ENCODE data around the gene B4GALNT3. TPM values are rescaled to one million over a fixed set of nuclear protein-coding genes. Genes with fewer than 3 reads are reported as not detected.

The B4GALNT3 gene
- total RNA-seq, 2 donors from 2014 or later = 19.3 to 29.0 TPM

GRCh38 chr12:570435-570920 is 110.7 kb downstream of the B4GALNT3 start:
- Histone ChIP-seq H3K9me3 (no peaks in the 10 kb centered on the region), H3K27ac (peak overlapping the region; percentile 94 to 98), H3K27me3 (no peaks in the 10 kb centered on the region), H3K4me3 (peak overlapping the region; percentile 54 to 69), H3K4me1 (peaks cover 0 to 41% of the 10 kb centered on the region in 2 donors), H3K36me3 (no peaks in the 10 kb centered on the region)
- no peak for TF ChIP-seq CTCF (IDR thresholded peaks at IDR 0.05)
- peak; percentile 89 for DNase-seq (ENCODE audit: low spot score)

GRCh38 chr12:570921-571794 is 111.4 kb downstream of the B4GALNT3 start:
- Histone ChIP-seq H3K27ac (peak overlapping the region; percentile 94 to 98), H3K36me3 (no peaks in the 10 kb centered on the region), H3K9me3 (no peaks in the 10 kb centered on the region), H3K27me3 (no peaks in the 10 kb centered on the region), H3K4me3 (peak overlapping the region; percentile 54 to 69), H3K4me1 (peaks cover 0 to 47% of the 10 kb centered on the region in 2 donors)
- TF ChIP-seq CTCF (IDR thresholded peaks at IDR 0.05) = no peak
- peak; percentile 91 for DNase-seq (ENCODE audit: low spot score)

- Histone ChIP-seq H3K27ac (peak overlapping the region; percentile 94 to 98), H3K9me3 (no peaks in the 10 kb centered on the region), H3K4me3 (no peak overlapping the region), H3K27me3 (no peaks in the 10 kb centered on the region), H3K4me1 (peaks cover 0 to 55% of the 10 kb centered on the region in 2 donors), H3K36me3 (no peaks in the 10 kb centered on the region)
- DNase-seq (ENCODE audit: low spot score) = peak; percentile 67
- TF ChIP-seq CTCF (IDR thresholded peaks at IDR 0.05) = no peak
Observed at GRCh38 chr12:571795-572531, 112.2 kb downstream of the B4GALNT3 start.

- no peak for TF ChIP-seq CTCF (IDR thresholded peaks at IDR 0.05)
- Histone ChIP-seq H3K9me3 (no peaks in the 10 kb centered on the region), H3K27me3 (no peaks in the 10 kb centered on the region), H3K4me3 (no peak overlapping the region), H3K4me1 (peaks cover 0 to 57% of the 10 kb centered on the region in 2 donors), H3K36me3 (no peaks in the 10 kb centered on the region), H3K27ac (peak overlapping the region; percentile 94 to 98)
- no peak for DNase-seq (ENCODE audit: low spot score)
Observed at GRCh38 chr12:572532-572899, 112.8 kb downstream of the B4GALNT3 start.

GRCh38 chr12:573232-573631 is 113.5 kb downstream of the B4GALNT3 start:
- Histone ChIP-seq H3K27ac (peak overlapping the region; percentile 94 to 98), H3K27me3 (no peaks in the 10 kb centered on the region), H3K4me3 (no peak overlapping the region), H3K36me3 (no peaks in the 10 kb centered on the region), H3K9me3 (no peaks in the 10 kb centered on the region), H3K4me1 (peaks cover 0 to 59% of the 10 kb centered on the region in 2 donors)
- no peak for DNase-seq (ENCODE audit: low spot score)
- TF ChIP-seq CTCF (IDR thresholded peaks at IDR 0.05) = no peak

Measured in right atrium auricular region (tissue), 2 donors.